ENCODE data around the gene DNAJB6.

DNAJB6 gene

DNA sequence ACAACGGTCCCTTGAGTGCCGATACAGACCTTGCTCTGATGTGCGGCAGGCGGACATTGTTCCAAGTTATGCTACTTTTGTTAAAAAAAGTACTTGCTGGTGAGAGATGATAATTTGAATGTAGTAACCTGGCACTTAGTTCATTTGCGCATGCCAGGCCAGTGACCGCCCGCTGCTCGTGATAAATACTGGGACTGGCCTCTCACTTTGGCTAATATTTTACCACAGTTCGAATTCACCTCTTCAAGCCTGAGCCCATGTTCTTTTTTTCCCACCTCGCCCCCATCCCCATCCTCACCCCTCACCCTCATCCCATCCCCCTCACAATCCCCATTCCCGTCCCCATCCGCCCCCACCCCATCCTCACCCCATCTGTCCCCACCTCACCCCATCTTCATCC, 126.4 kb downstream of the DNAJB6 start:
- no peak overlapping the region for H3K4me3 ChIP-seq (ENCODE audit: low read depth, low read length)
- H3K36me3 ChIP-seq (ENCODE audit: control insufficient read depth, insufficient read depth, low read length) = no peaks in the 10 kb centered on the region
- TF ChIP-seq CTCF (IDR thresholded peaks at IDR 0.05) = no peak
- H3K4me1 ChIP-seq = no peaks in the 10 kb centered on the region
- no peak overlapping the region for H2AFZ ChIP-seq
- no peaks in the 10 kb centered on the region for H3K79me2 ChIP-seq
- H3K9me3 ChIP-seq (ENCODE audit: control insufficient read depth, low read length) = no peaks in the 10 kb centered on the region
- H3K4me2 ChIP-seq (ENCODE audit: low read length) = no peak overlapping the region
- H3K9ac ChIP-seq = no peak overlapping the region
- H3K27me3 ChIP-seq (ENCODE audit: control insufficient read depth, insufficient read depth, low read length) = peaks cover 12% of the 10 kb centered on the region
- H3K27ac ChIP-seq = no peak overlapping the region

- Histone ChIP-seq H3K79me2 (no peaks in the 10 kb centered on the region), H3K9me3 (ENCODE audit: control insufficient read depth, low read length) (no peaks in the 10 kb centered on the region), H3K4me3 (ENCODE audit: low read depth, low read length) (no peak overlapping the region), H3K27ac (no peak overlapping the region), H3K27me3 (ENCODE audit: control insufficient read depth, insufficient read depth, low read length) (peaks cover 12% of the 10 kb centered on the region), H3K4me1 (no peaks in the 10 kb centered on the region), H3K9ac (no peak overlapping the region), H2AFZ (no peak overlapping the region), H3K36me3 (ENCODE audit: control insufficient read depth, insufficient read depth, low read length) (no peaks in the 10 kb centered on the region), H3K4me2 (ENCODE audit: low read length) (no peak overlapping the region)
- no peak for TF ChIP-seq CTCF (IDR thresholded peaks at IDR 0.05)
These were observed 127.5 kb downstream of the DNAJB6 start for GRCh38 chr7:157464111-157464970.

- Histone ChIP-seq H3K36me3 (ENCODE audit: control insufficient read depth, insufficient read depth, low read length) (no peaks in the 10 kb centered on the region), H3K4me2 (ENCODE audit: low read length) (peak overlapping the region; percentile 37), H3K4me1 (no peaks in the 10 kb centered on the region), H2AFZ (no peak overlapping the region), H3K9ac (no peak overlapping the region), H3K9me3 (ENCODE audit: control insufficient read depth, low read length) (no peaks in the 10 kb centered on the region), H3K79me2 (no peaks in the 10 kb centered on the region), H3K4me3 (ENCODE audit: low read depth, low read length) (no peak overlapping the region), H3K27me3 (ENCODE audit: control insufficient read depth, insufficient read depth, low read length) (peaks cover 12% of the 10 kb centered on the region), H3K27ac (no peak overlapping the region)
- no peak for TF ChIP-seq CTCF (IDR thresholded peaks at IDR 0.05)
These were observed 128.4 kb downstream of the DNAJB6 start for GRCh38 chr7:157464971-157465886.

GRCh38 chr7:157465891-157466866, 129.4 kb downstream of the DNAJB6 start:
- no peak overlapping the region for H3K27ac ChIP-seq
- H3K27me3 ChIP-seq (ENCODE audit: control insufficient read depth, insufficient read depth, low read length) = peaks cover 12% of the 10 kb centered on the region
- H3K79me2 ChIP-seq = no peaks in the 10 kb centered on the region
- TF ChIP-seq CTCF (IDR thresholded peaks at IDR 0.05) = no peak
- H3K9ac ChIP-seq = no peak overlapping the region
- no peak overlapping the region for H2AFZ ChIP-seq
- no peaks in the 10 kb centered on the region for H3K36me3 ChIP-seq (ENCODE audit: control insufficient read depth, insufficient read depth, low read length)
- no peak overlapping the region for H3K4me3 ChIP-seq (ENCODE audit: low read depth, low read length)
- peak overlapping the region; percentile 37 for H3K4me2 ChIP-seq (ENCODE audit: low read length)
- no peaks in the 10 kb centered on the region for H3K4me1 ChIP-seq
- no peaks in the 10 kb centered on the region for H3K9me3 ChIP-seq (ENCODE audit: control insufficient read depth, low read length)

Measured in parathyroid adenoma (tissue), 2 donors.